HepG2 (cell line): ENCODE measurements around the gene CEP162. TPM values are rescaled to one million over a fixed set of nuclear protein-coding genes. Genes with fewer than 3 reads are reported as not detected.

Experiments used
- ATF7-NPFF ChIP-seq: sonication (generic); formaldehyde crosslinking; IDR thresholded peaks from 2 replicates; pipeline ENCODE4 v1.8.1; 2023; ENCODE audit warnings: mild to moderate bottlenecking, low read depth, missing genetic modification reagents, moderate library complexity
- HNRNPH1 ChIP-seq: fragments of 200-400 bp; formaldehyde crosslinking; optimal IDR thresholded peaks from 2 replicates; pipeline ENCODE3; 2017; ENCODE audit warnings: mild to moderate bottlenecking, low read depth, low read length
- HNRNPK ChIP-seq: fragments of 200-400 bp; formaldehyde crosslinking; IDR thresholded peaks from 2 replicates; pipeline ENCODE4 v1.6.1; 2018; ENCODE audit warnings: low read length, low read depth, moderate library complexity, mild to moderate bottlenecking; ENCODE audit not compliant: poor library complexity, severe bottlenecking
- KDM5A ChIP-seq: fragments of 200-600 bp; sonication (generic); IDR thresholded peaks from 2 replicates; pipeline ENCODE4 v1.7.0; 2018; ENCODE audit warnings: antibody characterized with exemption, mild to moderate bottlenecking, low read length, borderline replicate concordance
- MED8 ChIP-seq: sonication (generic); formaldehyde crosslinking; IDR thresholded peaks from 2 replicates; pipeline ENCODE4 v1.8.1; 2023; ENCODE audit warnings: mild to moderate bottlenecking, missing genetic modification reagents; ENCODE audit not compliant: insufficient replicate concordance
- MTF2 ChIP-seq: sonication (generic); formaldehyde crosslinking; IDR thresholded peaks from 2 replicates; pipeline ENCODE4 v1.5.0; 2020; ENCODE audit warnings: missing genetic modification reagents, borderline replicate concordance
- NCOR1 ChIP-seq: fragments of 200-600 bp; sonication (generic); IDR thresholded peaks from 2 replicates; pipeline ENCODE4 v1.7.0; 2017; ENCODE audit warnings: antibody characterized with exemption, low read length, borderline replicate concordance
- ONECUT2 ChIP-seq: sonication (generic); formaldehyde crosslinking; IDR thresholded peaks from 2 replicates; pipeline ENCODE4 v1.4.0; 2020; ENCODE audit warnings: missing genetic modification reagents
- ZNF589 ChIP-seq: sonication (generic); formaldehyde crosslinking; conservative IDR thresholded peaks from 2 replicates; pipeline ENCODE4 v1.8.0; 2022; ENCODE audit warnings: mild to moderate bottlenecking, moderate library complexity, missing genetic modification reagents
- polyA plus RNA-seq, 8 experiments: library from polyadenylated mRNA; depleted of rRNA in 3 of 8; stranded (reverse) in 7 of 8; unstranded in 1 of 8; fragments of >200 nt; fragmentation: Illumina TruSeq in 4 of 8; extraction: Trizol in 4 of 8; gene quantifications; 2 replicates each; pipeline versions ENCODE4 v1.2.1 to v1.2.3, GENCODE V29; 2011 to 2016; ENCODE audit warnings: low read depth in 4 of 8, missing spikeins in 1 of 8, mixed read lengths in 1 of 8; ENCODE audit not compliant: insufficient read depth in 1 of 8
- total RNA-seq, 5 experiments: library from RNA; depleted of rRNA; stranded (reverse); fragments of >200 nt; fragmentation: Illumina TruSeq; extraction: Trizol; gene quantifications; 2 replicates each; pipeline ENCODE4 v1.2.3, GENCODE V29; 2016; ENCODE audit warnings: low read depth in 1 of 5
- TF ChIP-seq, protein P1 (sequence below): IDR thresholded peaks from 2 replicates; pipeline ENCODE4 v1.4.0; 2020; ENCODE audit warnings: mild to moderate bottlenecking, missing genetic modification reagents
- TF ChIP-seq, protein P2 (sequence below): IDR thresholded peaks from 2 replicates; pipeline ENCODE4 v1.6.1; 2018; ENCODE audit warnings: missing genetic modification reagents
- TF ChIP-seq, protein P3 (sequence below): sonication (generic); formaldehyde crosslinking; IDR thresholded peaks from 2 replicates; pipeline ENCODE4 v1.5.0; 2020; ENCODE audit warnings: missing genetic modification reagents
- TF ChIP-seq, protein P4 (sequence below): IDR thresholded peaks from 2 replicates; pipeline ENCODE4 v1.6.1; 2016; ENCODE audit warnings: missing genetic modification reagents, missing compliant biosample characterization
- TF ChIP-seq, protein P5 (sequence below): sonication (generic); formaldehyde crosslinking; IDR thresholded peaks from 2 replicates; pipeline ENCODE4 v1.5.0; 2020; ENCODE audit warnings: mild to moderate bottlenecking, missing genetic modification reagents
- TF ChIP-seq, protein P6 (sequence below): sonication (generic); formaldehyde crosslinking; IDR thresholded peaks from 2 replicates; pipeline ENCODE4 v1.4.0; 2020; ENCODE audit warnings: missing genetic modification reagents, borderline replicate concordance

The CEP162 gene
- total and polyA plus RNA-seq, 2 of the 13 experiments (the other 11 are each of a cell fraction or from before 2014, with no cell fraction given) = 0.50 to 7.9 TPM

DNA sequence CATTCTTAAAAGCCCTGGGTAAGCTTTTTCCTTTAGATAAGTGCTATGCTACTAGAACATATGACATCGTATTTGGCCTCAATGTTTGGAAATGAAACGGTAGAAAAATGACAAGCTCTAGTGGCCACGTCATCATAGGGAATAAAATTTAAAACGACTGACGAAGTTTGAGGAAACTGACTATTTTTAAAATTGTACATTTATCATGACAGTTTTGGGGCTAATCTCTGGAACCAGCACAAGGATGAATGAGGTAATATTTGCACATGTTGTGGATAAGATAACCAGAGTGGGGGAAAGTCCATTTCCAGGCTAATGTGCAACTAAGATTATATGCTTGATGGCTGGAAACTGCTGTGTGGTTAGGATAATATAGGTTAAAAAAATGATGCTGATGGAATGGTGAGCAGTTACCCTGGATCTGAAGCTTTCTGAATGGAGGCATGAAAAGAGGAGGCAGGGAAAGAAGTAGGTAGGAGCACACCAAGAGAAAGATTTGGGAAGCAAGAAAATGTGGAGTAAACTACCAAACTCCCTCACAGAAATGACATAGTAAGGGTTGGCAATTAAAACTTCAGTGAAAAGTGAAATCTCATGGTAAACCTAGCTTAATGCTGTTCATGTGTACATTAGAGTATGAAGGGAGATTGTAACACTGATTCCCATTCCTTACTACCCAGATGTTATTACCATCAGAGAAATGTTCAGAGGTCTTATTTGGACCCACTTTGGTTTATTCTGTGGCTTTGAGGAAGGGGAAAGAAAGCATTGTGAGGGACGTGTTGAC lies 42.7 kb upstream of the CEP162 start (continued):
- TF ChIP-seq, protein P1, sequence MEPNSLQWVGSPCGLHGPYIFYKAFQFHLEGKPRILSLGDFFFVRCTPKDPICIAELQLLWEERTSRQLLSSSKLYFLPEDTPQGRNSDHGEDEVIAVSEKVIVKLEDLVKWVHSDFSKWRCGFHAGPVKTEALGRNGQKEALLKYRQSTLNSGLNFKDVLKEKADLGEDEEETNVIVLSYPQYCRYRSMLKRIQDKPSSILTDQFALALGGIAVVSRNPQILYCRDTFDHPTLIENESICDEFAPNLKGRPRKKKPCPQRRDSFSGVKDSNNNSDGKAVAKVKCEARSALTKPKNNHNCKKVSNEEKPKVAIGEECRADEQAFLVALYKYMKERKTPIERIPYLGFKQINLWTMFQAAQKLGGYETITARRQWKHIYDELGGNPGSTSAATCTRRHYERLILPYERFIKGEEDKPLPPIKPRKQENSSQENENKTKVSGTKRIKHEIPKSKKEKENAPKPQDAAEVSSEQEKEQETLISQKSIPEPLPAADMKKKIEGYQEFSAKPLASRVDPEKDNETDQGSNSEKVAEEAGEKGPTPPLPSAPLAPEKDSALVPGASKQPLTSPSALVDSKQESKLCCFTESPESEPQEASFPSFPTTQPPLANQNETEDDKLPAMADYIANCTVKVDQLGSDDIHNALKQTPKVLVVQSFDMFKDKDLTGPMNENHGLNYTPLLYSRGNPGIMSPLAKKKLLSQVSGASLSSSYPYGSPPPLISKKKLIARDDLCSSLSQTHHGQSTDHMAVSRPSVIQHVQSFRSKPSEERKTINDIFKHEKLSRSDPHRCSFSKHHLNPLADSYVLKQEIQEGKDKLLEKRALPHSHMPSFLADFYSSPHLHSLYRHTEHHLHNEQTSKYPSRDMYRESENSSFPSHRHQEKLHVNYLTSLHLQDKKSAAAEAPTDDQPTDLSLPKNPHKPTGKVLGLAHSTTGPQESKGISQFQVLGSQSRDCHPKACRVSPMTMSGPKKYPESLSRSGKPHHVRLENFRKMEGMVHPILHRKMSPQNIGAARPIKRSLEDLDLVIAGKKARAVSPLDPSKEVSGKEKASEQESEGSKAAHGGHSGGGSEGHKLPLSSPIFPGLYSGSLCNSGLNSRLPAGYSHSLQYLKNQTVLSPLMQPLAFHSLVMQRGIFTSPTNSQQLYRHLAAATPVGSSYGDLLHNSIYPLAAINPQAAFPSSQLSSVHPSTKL (CRISPR knock-in tag) = peak; percentile 78
- no peak for TF ChIP-seq KDM5A
- TF ChIP-seq ZNF589 (CRISPR knock-in tag) = no peak
- TF ChIP-seq MTF2 (CRISPR knock-in tag) = no peak
- TF ChIP-seq HNRNPK = no peak
- TF ChIP-seq, protein P2, sequence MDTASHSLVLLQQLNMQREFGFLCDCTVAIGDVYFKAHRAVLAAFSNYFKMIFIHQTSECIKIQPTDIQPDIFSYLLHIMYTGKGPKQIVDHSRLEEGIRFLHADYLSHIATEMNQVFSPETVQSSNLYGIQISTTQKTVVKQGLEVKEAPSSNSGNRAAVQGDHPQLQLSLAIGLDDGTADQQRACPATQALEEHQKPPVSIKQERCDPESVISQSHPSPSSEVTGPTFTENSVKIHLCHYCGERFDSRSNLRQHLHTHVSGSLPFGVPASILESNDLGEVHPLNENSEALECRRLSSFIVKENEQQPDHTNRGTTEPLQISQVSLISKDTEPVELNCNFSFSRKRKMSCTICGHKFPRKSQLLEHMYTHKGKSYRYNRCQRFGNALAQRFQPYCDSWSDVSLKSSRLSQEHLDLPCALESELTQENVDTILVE (CRISPR knock-in tag) = no peak
- no peak for TF ChIP-seq ONECUT2 (CRISPR knock-in tag)
- TF ChIP-seq, protein P3, sequence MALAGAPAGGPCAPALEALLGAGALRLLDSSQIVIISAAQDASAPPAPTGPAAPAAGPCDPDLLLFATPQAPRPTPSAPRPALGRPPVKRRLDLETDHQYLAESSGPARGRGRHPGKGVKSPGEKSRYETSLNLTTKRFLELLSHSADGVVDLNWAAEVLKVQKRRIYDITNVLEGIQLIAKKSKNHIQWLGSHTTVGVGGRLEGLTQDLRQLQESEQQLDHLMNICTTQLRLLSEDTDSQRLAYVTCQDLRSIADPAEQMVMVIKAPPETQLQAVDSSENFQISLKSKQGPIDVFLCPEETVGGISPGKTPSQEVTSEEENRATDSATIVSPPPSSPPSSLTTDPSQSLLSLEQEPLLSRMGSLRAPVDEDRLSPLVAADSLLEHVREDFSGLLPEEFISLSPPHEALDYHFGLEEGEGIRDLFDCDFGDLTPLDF (CRISPR knock-in tag) = no peak
- TF ChIP-seq, protein P4, sequence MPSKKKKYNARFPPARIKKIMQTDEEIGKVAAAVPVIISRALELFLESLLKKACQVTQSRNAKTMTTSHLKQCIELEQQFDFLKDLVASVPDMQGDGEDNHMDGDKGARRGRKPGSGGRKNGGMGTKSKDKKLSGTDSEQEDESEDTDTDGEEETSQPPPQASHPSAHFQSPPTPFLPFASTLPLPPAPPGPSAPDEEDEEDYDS (CRISPR knock-in tag) = no peak
- TF ChIP-seq NCOR1 = no peak; the same call in 1 of the 2 replicates
- TF ChIP-seq, protein P5, sequence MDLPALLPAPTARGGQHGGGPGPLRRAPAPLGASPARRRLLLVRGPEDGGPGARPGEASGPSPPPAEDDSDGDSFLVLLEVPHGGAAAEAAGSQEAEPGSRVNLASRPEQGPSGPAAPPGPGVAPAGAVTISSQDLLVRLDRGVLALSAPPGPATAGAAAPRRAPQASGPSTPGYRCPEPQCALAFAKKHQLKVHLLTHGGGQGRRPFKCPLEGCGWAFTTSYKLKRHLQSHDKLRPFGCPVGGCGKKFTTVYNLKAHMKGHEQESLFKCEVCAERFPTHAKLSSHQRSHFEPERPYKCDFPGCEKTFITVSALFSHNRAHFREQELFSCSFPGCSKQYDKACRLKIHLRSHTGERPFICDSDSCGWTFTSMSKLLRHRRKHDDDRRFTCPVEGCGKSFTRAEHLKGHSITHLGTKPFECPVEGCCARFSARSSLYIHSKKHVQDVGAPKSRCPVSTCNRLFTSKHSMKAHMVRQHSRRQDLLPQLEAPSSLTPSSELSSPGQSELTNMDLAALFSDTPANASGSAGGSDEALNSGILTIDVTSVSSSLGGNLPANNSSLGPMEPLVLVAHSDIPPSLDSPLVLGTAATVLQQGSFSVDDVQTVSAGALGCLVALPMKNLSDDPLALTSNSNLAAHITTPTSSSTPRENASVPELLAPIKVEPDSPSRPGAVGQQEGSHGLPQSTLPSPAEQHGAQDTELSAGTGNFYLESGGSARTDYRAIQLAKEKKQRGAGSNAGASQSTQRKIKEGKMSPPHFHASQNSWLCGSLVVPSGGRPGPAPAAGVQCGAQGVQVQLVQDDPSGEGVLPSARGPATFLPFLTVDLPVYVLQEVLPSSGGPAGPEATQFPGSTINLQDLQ (CRISPR knock-in tag) = no peak
- TF ChIP-seq MED8 (CRISPR knock-in tag) = no peak
- no peak for TF ChIP-seq HNRNPH1
- TF ChIP-seq ATF7-NPFF = no peak
- TF ChIP-seq, protein P6, sequence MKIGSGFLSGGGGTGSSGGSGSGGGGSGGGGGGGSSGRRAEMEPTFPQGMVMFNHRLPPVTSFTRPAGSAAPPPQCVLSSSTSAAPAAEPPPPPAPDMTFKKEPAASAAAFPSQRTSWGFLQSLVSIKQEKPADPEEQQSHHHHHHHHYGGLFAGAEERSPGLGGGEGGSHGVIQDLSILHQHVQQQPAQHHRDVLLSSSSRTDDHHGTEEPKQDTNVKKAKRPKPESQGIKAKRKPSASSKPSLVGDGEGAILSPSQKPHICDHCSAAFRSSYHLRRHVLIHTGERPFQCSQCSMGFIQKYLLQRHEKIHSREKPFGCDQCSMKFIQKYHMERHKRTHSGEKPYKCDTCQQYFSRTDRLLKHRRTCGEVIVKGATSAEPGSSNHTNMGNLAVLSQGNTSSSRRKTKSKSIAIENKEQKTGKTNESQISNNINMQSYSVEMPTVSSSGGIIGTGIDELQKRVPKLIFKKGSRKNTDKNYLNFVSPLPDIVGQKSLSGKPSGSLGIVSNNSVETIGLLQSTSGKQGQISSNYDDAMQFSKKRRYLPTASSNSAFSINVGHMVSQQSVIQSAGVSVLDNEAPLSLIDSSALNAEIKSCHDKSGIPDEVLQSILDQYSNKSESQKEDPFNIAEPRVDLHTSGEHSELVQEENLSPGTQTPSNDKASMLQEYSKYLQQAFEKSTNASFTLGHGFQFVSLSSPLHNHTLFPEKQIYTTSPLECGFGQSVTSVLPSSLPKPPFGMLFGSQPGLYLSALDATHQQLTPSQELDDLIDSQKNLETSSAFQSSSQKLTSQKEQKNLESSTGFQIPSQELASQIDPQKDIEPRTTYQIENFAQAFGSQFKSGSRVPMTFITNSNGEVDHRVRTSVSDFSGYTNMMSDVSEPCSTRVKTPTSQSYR = 0 out of 2 replicates have a peak, but pooled peaks have one; percentile 11
